ENCODE results near the gene LATS2.

Gene LATS2

GRCh38 chr13:21089830-21090229 is 28.4 kb upstream of the LATS2 start (continued):
- TF ChIP-seq SNAI2 (CRISPR knock-in tag; IDR thresholded peaks at IDR 0.05): no peak

- TF ChIP-seq ESRRG (CRISPR knock-in tag; IDR thresholded peaks at IDR 0.05): no peak
- TF ChIP-seq PPARA (CRISPR knock-in tag; IDR thresholded peaks at IDR 0.05; ENCODE audit: borderline replicate concordance): no peak
- TF ChIP-seq TSHZ2 (CRISPR knock-in tag; IDR thresholded peaks at IDR 0.05): no peak
- TF ChIP-seq POU6F1 (CRISPR knock-in tag; IDR thresholded peaks at IDR 0.05; ENCODE audit: borderline replicate concordance, low read depth): no peak
- TF ChIP-seq TOX (CRISPR knock-in tag; IDR thresholded peaks at IDR 0.05; ENCODE audit: borderline replicate concordance): no peak
- TF ChIP-seq ZNF8 (CRISPR knock-in tag; IDR thresholded peaks at IDR 0.05): no peak
- TF ChIP-seq ZFP3 (CRISPR knock-in tag; IDR thresholded peaks at IDR 0.05): no peak
- TF ChIP-seq CREB5 (CRISPR knock-in tag; IDR thresholded peaks at IDR 0.05; ENCODE audit: low read depth): no peak
- no peak for TF ChIP-seq CSRNP3 (CRISPR knock-in tag; IDR thresholded peaks at IDR 0.05)
- TF ChIP-seq BACH2 (CRISPR knock-in tag; IDR thresholded peaks at IDR 0.05; ENCODE audit: borderline replicate concordance): no peak
- no peak for TF ChIP-seq ZNF565 (CRISPR knock-in tag; conservative IDR thresholded peaks at IDR 0.05; ENCODE audit: low read depth)
- TF ChIP-seq ZNF70 (CRISPR knock-in tag; IDR thresholded peaks at IDR 0.05): no peak
- TF ChIP-seq TCF4 (CRISPR knock-in tag; IDR thresholded peaks at IDR 0.05; ENCODE audit: borderline replicate concordance): no peak
- no peak for TF ChIP-seq GLIS3 (CRISPR knock-in tag; IDR thresholded peaks at IDR 0.05)
- TF ChIP-seq ARNTL (CRISPR knock-in tag; IDR thresholded peaks at IDR 0.05; ENCODE audit: borderline replicate concordance, low read depth): no peak
- no peak for TF ChIP-seq RARB (CRISPR knock-in tag; IDR thresholded peaks at IDR 0.05)
- no peak for TF ChIP-seq ISL1 (CRISPR knock-in tag; IDR thresholded peaks at IDR 0.05)
- no peak for TF ChIP-seq OSR1 (CRISPR knock-in tag; IDR thresholded peaks at IDR 0.05)
- TF ChIP-seq CSDC2 (CRISPR knock-in tag; IDR thresholded peaks at IDR 0.05): no peak
- TF ChIP-seq ZC3H10 (CRISPR knock-in tag; IDR thresholded peaks at IDR 0.05): no peak
- no peak for ATAC-seq
Measured at GRCh38 chr13:21088534-21088933, 27.1 kb upstream of the LATS2 start.

- no peak for TF ChIP-seq CSDC2 (CRISPR knock-in tag; IDR thresholded peaks at IDR 0.05)
- TF ChIP-seq TOX (CRISPR knock-in tag; IDR thresholded peaks at IDR 0.05; ENCODE audit: borderline replicate concordance): no peak
- TF ChIP-seq PPARA (CRISPR knock-in tag; IDR thresholded peaks at IDR 0.05; ENCODE audit: borderline replicate concordance): no peak
- no peak for TF ChIP-seq ZNF8 (CRISPR knock-in tag; IDR thresholded peaks at IDR 0.05)
- no peak for TF ChIP-seq OSR1 (CRISPR knock-in tag; IDR thresholded peaks at IDR 0.05)
- no peak for TF ChIP-seq CSRNP3 (CRISPR knock-in tag; IDR thresholded peaks at IDR 0.05)
- no peak for TF ChIP-seq ARNTL (CRISPR knock-in tag; IDR thresholded peaks at IDR 0.05; ENCODE audit: borderline replicate concordance, low read depth)
- TF ChIP-seq ESRRG (CRISPR knock-in tag; IDR thresholded peaks at IDR 0.05): no peak
- TF ChIP-seq ZFP3 (CRISPR knock-in tag; IDR thresholded peaks at IDR 0.05): no peak
- no peak for TF ChIP-seq ZNF565 (CRISPR knock-in tag; conservative IDR thresholded peaks at IDR 0.05; ENCODE audit: low read depth)
- no peak for TF ChIP-seq BACH2 (CRISPR knock-in tag; IDR thresholded peaks at IDR 0.05; ENCODE audit: borderline replicate concordance)
- no peak for TF ChIP-seq GLIS3 (CRISPR knock-in tag; IDR thresholded peaks at IDR 0.05)
- no peak for TF ChIP-seq RARB (CRISPR knock-in tag; IDR thresholded peaks at IDR 0.05)
- no peak for TF ChIP-seq TSHZ2 (CRISPR knock-in tag; IDR thresholded peaks at IDR 0.05)
- no peak for TF ChIP-seq ZNF70 (CRISPR knock-in tag; IDR thresholded peaks at IDR 0.05)
- no peak for TF ChIP-seq POU6F1 (CRISPR knock-in tag; IDR thresholded peaks at IDR 0.05; ENCODE audit: borderline replicate concordance, low read depth)
- TF ChIP-seq SNAI2 (CRISPR knock-in tag; IDR thresholded peaks at IDR 0.05): no peak
Measured at GRCh38 chr13:21086929-21087328, 25.5 kb upstream of the LATS2 start.

More at GRCh38 chr13:21086929-21087328, 25.5 kb upstream of the LATS2 start:
- no peak for ATAC-seq

Measured in SK-N-SH treated with all-trans-retinoic acid at 6 μM for 48 hours (cell line).